H9 (cell line): Measurements from ENCODE around the gene ZMAT3. TPM values are rescaled to one million over a fixed set of nuclear protein-coding genes. Genes with fewer than 3 reads are reported as not detected.

ENCODE experiments used
- DNase-seq: peaks from one replicate; pipeline ENCODE4 v3.0.0-alpha.2; 2017
- H2AFZ ChIP-seq: one replicate; pipeline ENCODE4 v1.6.1; 2013; ENCODE audit warnings: mild to moderate bottlenecking, low read length, control low read depth, moderate library complexity
- H2AK5ac ChIP-seq: 2 replicates; pipeline ENCODE4 v1.6.1; 2013; ENCODE audit warnings: low read length, control low read depth, mixed read lengths; ENCODE audit not compliant: insufficient read length
- H2BK120ac ChIP-seq: one replicate; pipeline ENCODE4 v1.6.1; 2013; ENCODE audit warnings: low read depth, mild to moderate bottlenecking, low read length, control low read depth, inconsistent platforms; ENCODE audit not compliant: poor library complexity, severe bottlenecking
- H2BK12ac ChIP-seq: 2 replicates; pipeline ENCODE4 v1.6.1; 2013; ENCODE audit warnings: low read length, control low read depth, mixed read lengths, low read depth; ENCODE audit not compliant: insufficient read length
- H2BK15ac ChIP-seq: 2 replicates; pipeline ENCODE4 v1.6.1; 2013; ENCODE audit warnings: low read depth, low read length, control low read depth
- H2BK20ac ChIP-seq: one replicate; pipeline ENCODE4 v1.6.1; 2013; ENCODE audit warnings: low read depth, mild to moderate bottlenecking, low read length, control low read depth, inconsistent platforms; ENCODE audit not compliant: poor library complexity, severe bottlenecking
- H2BK5ac ChIP-seq: 2 replicates; pipeline ENCODE4 v1.6.1; 2013; ENCODE audit warnings: low read length, control low read depth, mixed read lengths; ENCODE audit not compliant: insufficient read length
- H3K14ac ChIP-seq: 2 replicates; pipeline ENCODE4 v1.6.1; 2013; ENCODE audit warnings: low read length, control low read depth; ENCODE audit not compliant: insufficient read depth
- H3K18ac ChIP-seq: 2 replicates; pipeline ENCODE4 v1.6.1; 2013; ENCODE audit warnings: low read depth, mild to moderate bottlenecking, mixed read lengths, low read length, control low read depth; ENCODE audit not compliant: insufficient read length
- H3K23ac ChIP-seq: 2 replicates; pipeline ENCODE4 v1.6.1; 2013; ENCODE audit warnings: low read length, control low read depth, mixed read lengths, low read depth; ENCODE audit not compliant: insufficient read length
- H3K23me2 ChIP-seq: 2 replicates; pipeline ENCODE4 v1.6.1; 2013; ENCODE audit warnings: low read depth, mild to moderate bottlenecking, mixed read lengths, low read length, control low read depth; ENCODE audit not compliant: insufficient read length, poor library complexity, severe bottlenecking
- H3K27ac ChIP-seq: 2 replicates; pipeline ENCODE4 v1.5.1; 2013; ENCODE audit warnings: low read length, control low read depth, mixed read lengths, low read depth; ENCODE audit not compliant: insufficient read length
- H3K27me3 ChIP-seq: 2 replicates; pipeline ENCODE4 v1.6.1; 2013; ENCODE audit warnings: low read length, control low read depth, inconsistent platforms; ENCODE audit not compliant: insufficient read depth
- H3K4ac ChIP-seq: 2 replicates; pipeline ENCODE4 v1.6.1; 2013; ENCODE audit warnings: low read depth, mild to moderate bottlenecking, control low read depth, inconsistent platforms, low read length, moderate library complexity
- H3K4me1 ChIP-seq: 2 replicates; pipeline ENCODE4 v1.6.1; 2013; ENCODE audit warnings: low read length, control low read depth, inconsistent platforms; ENCODE audit not compliant: insufficient read depth
- H3K4me2 ChIP-seq: 2 replicates; pipeline ENCODE4 v1.6.1; 2013; ENCODE audit warnings: low read length, control low read depth, mixed read lengths; ENCODE audit not compliant: insufficient read length, insufficient read depth
- H3K56ac ChIP-seq: 2 replicates; pipeline ENCODE4 v1.6.1; 2013; ENCODE audit warnings: low read depth, mild to moderate bottlenecking, mixed read lengths, low read length, control low read depth; ENCODE audit not compliant: insufficient read length
- H3K79me1 ChIP-seq: 2 replicates; pipeline ENCODE4 v1.6.1; 2013; ENCODE audit warnings: low read depth, mild to moderate bottlenecking, moderate library complexity, low read length, control low read depth, inconsistent platforms; ENCODE audit not compliant: insufficient read depth, poor library complexity, severe bottlenecking
- H3K79me2 ChIP-seq: 2 replicates; pipeline ENCODE4 v1.6.1; 2013; ENCODE audit warnings: low read length, control low read depth, inconsistent platforms; ENCODE audit not compliant: insufficient read depth
- H3K9ac ChIP-seq: 2 replicates; pipeline ENCODE4 v1.6.1; 2013; ENCODE audit warnings: low read length, control low read depth, mixed read lengths; ENCODE audit not compliant: insufficient read length; ENCODE audit errors: extremely low read depth
- H3K9me3 ChIP-seq: one replicate; pipeline ENCODE4 v1.6.1; 2013; ENCODE audit warnings: low read depth, low read length, inconsistent platforms; ENCODE audit not compliant: control insufficient read depth
- H3T11ph ChIP-seq: one replicate; pipeline ENCODE4 v1.6.1; 2013; ENCODE audit warnings: mild to moderate bottlenecking, low read length, control low read depth, inconsistent platforms
- H4K20me1 ChIP-seq: one replicate; pipeline ENCODE4 v1.6.1; 2013; ENCODE audit not compliant: control insufficient read depth, insufficient read length, insufficient read depth
- H4K5ac ChIP-seq: 2 replicates; pipeline ENCODE4 v1.6.1; 2013; ENCODE audit warnings: low read depth, mild to moderate bottlenecking, mixed read lengths, low read length, control low read depth; ENCODE audit not compliant: insufficient read length
- H4K8ac ChIP-seq: replicated peaks from 2 replicates; pipeline ENCODE4 v1.6.1; 2013; ENCODE audit warnings: low read length, control low read depth, mixed read lengths, low read depth; ENCODE audit not compliant: insufficient read length
- H4K91ac ChIP-seq: 2 replicates; pipeline ENCODE4 v1.6.1; 2013; ENCODE audit warnings: low read depth, mild to moderate bottlenecking, moderate library complexity, mixed read lengths, low read length, control low read depth; ENCODE audit not compliant: insufficient read length
- H3K27ac Mint-ChIP-seq, 3 experiments: 2 replicates in 2 of 3; 3 replicates in 1 of 3; pipeline ENCODE4 v1.8.0; 2020 to 2021; ENCODE audit warnings: mixed read lengths in 3 of 3, mild to moderate bottlenecking in 1 of 3, moderate library complexity in 1 of 3
- H3K27me3 Mint-ChIP-seq: 2 replicates; pipeline ENCODE4 v1.8.0; 2021; ENCODE audit warnings: low read depth, mild to moderate bottlenecking, moderate library complexity, mixed read lengths
- H3K36me3 Mint-ChIP-seq, 3 experiments: 2 replicates in 2 of 3; 3 replicates in 1 of 3; pipeline ENCODE4 v1.8.0; 2020 to 2021; ENCODE audit warnings: low read depth in 3 of 3, mixed read lengths in 3 of 3; ENCODE audit not compliant: insufficient read depth in 1 of 3
- H3K4me1 Mint-ChIP-seq, 2 experiments: 2 replicates each; pipeline ENCODE4 v1.8.0; 2020; ENCODE audit warnings: mixed read lengths in 2 of 2
- H3K4me3 Mint-ChIP-seq, 2 experiments: 2 replicates in 1 of 2; 3 replicates in 1 of 2; pipeline ENCODE4 v1.8.0; 2020 to 2021; ENCODE audit warnings: mild to moderate bottlenecking in 2 of 2, mixed read lengths in 2 of 2, moderate library complexity in 1 of 2
- H3K9me3 Mint-ChIP-seq, 2 experiments: 2 replicates in 1 of 2; 3 replicates in 1 of 2; pipeline ENCODE4 v1.8.0; 2020; ENCODE audit warnings: mild to moderate bottlenecking in 2 of 2, mixed read lengths in 2 of 2, moderate library complexity in 1 of 2
- WGBS: extraction: QIAGEN DNeasy Blood & Tissue Kit; methylation state at CpG from one replicate; pipeline ENCODE4 v1.1.7; 2013; ENCODE audit warnings: missing lambda C conversion rate, low lambda C conversion rate, mixed read lengths; ENCODE audit not compliant: insufficient read length; ENCODE audit errors: extremely low coverage; 5-methylcytosine and 5-hydroxymethylcytosine counted together
- total RNA-seq: library from RNA; stranded (reverse); gene quantifications from 2 replicates; pipeline ENCODE4 v1.2.1, GENCODE V29; 2021
- TF ChIP-seq, protein P1 (sequence below): fragments of 200-600 bp; sonication (generic); conservative IDR thresholded peaks from 3 replicates; pipeline ENCODE4 v1.8.0; 2021; ENCODE audit warnings: antibody characterized with exemption, mild to moderate bottlenecking

The ZMAT3 gene
- total RNA-seq, 1 experiment from 2014 or later: 9.4 TPM

DNA sequence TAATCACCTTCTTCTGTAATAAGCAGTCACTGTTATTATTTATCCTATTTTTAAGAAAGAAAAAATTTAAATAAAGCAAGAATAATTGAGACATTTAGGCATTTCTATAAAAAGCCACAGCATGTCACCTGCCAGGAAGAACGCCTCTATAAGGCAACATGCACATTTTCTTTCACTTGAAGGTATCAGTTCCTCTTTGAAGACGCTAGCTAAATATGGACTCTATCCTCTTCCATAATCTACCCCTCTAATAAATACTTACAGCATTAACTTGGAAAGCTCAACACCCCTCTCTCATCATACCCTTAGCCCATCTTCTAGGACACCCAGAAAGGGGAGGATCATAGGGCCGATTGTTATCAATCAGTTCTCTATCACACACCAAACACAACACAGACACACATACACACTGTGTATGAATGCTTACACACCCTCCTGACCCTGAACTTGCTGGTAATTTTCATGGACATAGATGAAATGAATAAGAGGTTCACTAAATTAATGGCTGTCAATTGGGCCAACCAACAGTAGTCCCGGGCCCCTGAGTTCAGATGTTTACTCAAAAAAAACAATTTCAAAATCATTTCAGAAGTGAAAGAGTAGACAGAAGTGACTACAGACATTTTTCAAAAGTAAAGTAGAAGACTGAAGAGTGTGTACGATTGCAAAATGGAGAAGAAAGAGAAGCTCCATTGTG, 102.5 kb downstream of the ZMAT3 start:
- H3K18ac ChIP-seq: no peak overlapping the region
- H3K27ac ChIP-seq: no peak overlapping the region
- no peak for DNase-seq
- TF ChIP-seq, protein P1, sequence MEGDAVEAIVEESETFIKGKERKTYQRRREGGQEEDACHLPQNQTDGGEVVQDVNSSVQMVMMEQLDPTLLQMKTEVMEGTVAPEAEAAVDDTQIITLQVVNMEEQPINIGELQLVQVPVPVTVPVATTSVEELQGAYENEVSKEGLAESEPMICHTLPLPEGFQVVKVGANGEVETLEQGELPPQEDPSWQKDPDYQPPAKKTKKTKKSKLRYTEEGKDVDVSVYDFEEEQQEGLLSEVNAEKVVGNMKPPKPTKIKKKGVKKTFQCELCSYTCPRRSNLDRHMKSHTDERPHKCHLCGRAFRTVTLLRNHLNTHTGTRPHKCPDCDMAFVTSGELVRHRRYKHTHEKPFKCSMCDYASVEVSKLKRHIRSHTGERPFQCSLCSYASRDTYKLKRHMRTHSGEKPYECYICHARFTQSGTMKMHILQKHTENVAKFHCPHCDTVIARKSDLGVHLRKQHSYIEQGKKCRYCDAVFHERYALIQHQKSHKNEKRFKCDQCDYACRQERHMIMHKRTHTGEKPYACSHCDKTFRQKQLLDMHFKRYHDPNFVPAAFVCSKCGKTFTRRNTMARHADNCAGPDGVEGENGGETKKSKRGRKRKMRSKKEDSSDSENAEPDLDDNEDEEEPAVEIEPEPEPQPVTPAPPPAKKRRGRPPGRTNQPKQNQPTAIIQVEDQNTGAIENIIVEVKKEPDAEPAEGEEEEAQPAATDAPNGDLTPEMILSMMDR: no peak
- H3K56ac ChIP-seq: no peak overlapping the region
- H3K4me1 Mint-ChIP-seq: peaks cover 12 to 13% of the 10 kb centered on the region in 2 experiments
- H3K79me2 ChIP-seq: no peaks in the 10 kb centered on the region
- H3K9me3 ChIP-seq: no peaks in the 10 kb centered on the region
- H2BK15ac ChIP-seq: no peak overlapping the region
- no peak overlapping the region for H3T11ph ChIP-seq
- H3K79me1 ChIP-seq: no peaks in the 10 kb centered on the region
- H3K27ac Mint-ChIP-seq: no peak overlapping the region
- H3K9me3 Mint-ChIP-seq: peaks cover 0 to 7% of the 10 kb centered on the region in 2 experiments; a peak in 4 of 5 replicates
- H2BK5ac ChIP-seq: no peak overlapping the region
- no peak overlapping the region for H2AK5ac ChIP-seq
- H3K4me1 ChIP-seq: no peaks in the 10 kb centered on the region
- H3K27me3 Mint-ChIP-seq: no peaks in the 10 kb centered on the region
- H2BK12ac ChIP-seq: no peak overlapping the region
- no peak overlapping the region for H3K14ac ChIP-seq
- no CpG with 5 or more reads among the region's 5 CpGs for WGBS
- no peak overlapping the region for H3K9ac ChIP-seq
- H3K36me3 Mint-ChIP-seq: peaks cover 0 to 9% (median under 1%) of the 10 kb centered on the region in 3 experiments; a peak in 3 of 7 replicates
- no peak overlapping the region for H3K4ac ChIP-seq
- H3K23me2 ChIP-seq: no peaks in the 10 kb centered on the region
- no peak overlapping the region for H2AFZ ChIP-seq
- H3K4me3 Mint-ChIP-seq: no peak overlapping the region
- H4K8ac ChIP-seq: no peak overlapping the region
- H3K23ac ChIP-seq: no peak overlapping the region
- H3K27me3 ChIP-seq: no peaks in the 10 kb centered on the region
- H2BK120ac ChIP-seq: no peak overlapping the region
- no peak overlapping the region for H3K4me2 ChIP-seq
- H4K20me1 ChIP-seq: no peaks in the 10 kb centered on the region
- H2BK20ac ChIP-seq: no peak overlapping the region
- H4K5ac ChIP-seq: no peak overlapping the region
- no peak overlapping the region for H4K91ac ChIP-seq

Other genes starting within 250 kb of the ZMAT3 start
- gene PIK3CA, start 76.5 kb upstream of the ZMAT3 start, total RNA-seq: 9.8 and 12.0 TPM in 2 replicates
- gene KCNMB3, start 179.3 kb upstream of the ZMAT3 start, total RNA-seq: 1.6 and 1.9 TPM in 2 replicates